Testis (tissue), 3 donors: ENCODE results near the gene BTBD1. TPM values are rescaled to one million over a fixed set of nuclear protein-coding genes. Genes with fewer than 3 reads are reported as not detected.

Experiments used
- DNase-seq: peaks from one replicate; pipeline ENCODE4 v3.0.0-alpha.2; 2019
- H3K27ac ChIP-seq, 2 donors: fragments of 200-600 bp; sonication (generic); one replicate each; pipeline ENCODE4 v1.5.1; 2019
- H3K27me3 ChIP-seq: fragments of 200-600 bp; sonication (generic); one replicate; pipeline ENCODE4 v1.5.1; 2019
- H3K36me3 ChIP-seq: fragments of 200-600 bp; sonication (generic); one replicate; pipeline ENCODE4 v1.5.1; 2017; ENCODE audit warnings: low read depth; ENCODE audit errors: missing control alignments
- H3K4me1 ChIP-seq: fragments of 200-600 bp; sonication (generic); one replicate; pipeline ENCODE4 v1.5.1; 2019
- H3K4me3 ChIP-seq, 2 donors: fragments of 200-600 bp; sonication (generic); one replicate each; pipeline ENCODE4 v1.5.1; 2017 to 2019
- H3K9me3 ChIP-seq: fragments of 200-600 bp; sonication (generic); one replicate; pipeline ENCODE4 v1.5.1; 2017
- CTCF ChIP-seq, 3 experiments: fragments of 450-650 bp in 2 of 3; fragments of 200-600 bp in 1 of 3; sonication (generic) in 1 of 3; IDR thresholded peaks; one replicate each; pipeline ENCODE4 v1.5.1; 2016 to 2019; ENCODE audit warnings: antibody characterized with exemption in 3 of 3, mild to moderate bottlenecking in 2 of 3, moderate library complexity in 1 of 3
- POLR2A ChIP-seq: fragments of 450-650 bp; IDR thresholded peaks from one replicate; pipeline ENCODE4 v1.6.1; 2017; ENCODE audit warnings: antibody characterized with exemption, mild to moderate bottlenecking, moderate library complexity
- WGBS, 2 donors: methylation state at CpG; one replicate each; pipeline ENCODE4 v1.1.5; 2018; 5-methylcytosine and 5-hydroxymethylcytosine counted together
- intact Hi-C: fragments of 100-400 bp; cut with DNase I; formaldehyde crosslinking; loops from one replicate; pipeline ENCODE4 v1.15.1; 2023; ENCODE audit warnings: low total_unique reads
- polyA plus RNA-seq: library from polyadenylated mRNA; stranded (reverse); fragments of 350-450 nt; fragmentation: Illumina TruSeq; extraction: RNeasy Lipid Tissue Mini Kit (QIAGEN cat#74804); gene quantifications from one replicate; pipeline ENCODE4 v1.2.3, GENCODE V29; 2014; ENCODE audit warnings: low read depth, low replicate concordance; ENCODE audit not compliant: insufficient read depth
- total RNA-seq, 2 donors: library from RNA; depleted of rRNA; stranded (reverse); fragments of >200 nt; gene quantifications; one replicate each; pipeline ENCODE4 v1.2.3, GENCODE V29; 2016

BTBD1 gene
- total and polyA plus RNA-seq, 3 donors from 2014 or later, result 94.6 to 118 (median 104) TPM

DNA sequence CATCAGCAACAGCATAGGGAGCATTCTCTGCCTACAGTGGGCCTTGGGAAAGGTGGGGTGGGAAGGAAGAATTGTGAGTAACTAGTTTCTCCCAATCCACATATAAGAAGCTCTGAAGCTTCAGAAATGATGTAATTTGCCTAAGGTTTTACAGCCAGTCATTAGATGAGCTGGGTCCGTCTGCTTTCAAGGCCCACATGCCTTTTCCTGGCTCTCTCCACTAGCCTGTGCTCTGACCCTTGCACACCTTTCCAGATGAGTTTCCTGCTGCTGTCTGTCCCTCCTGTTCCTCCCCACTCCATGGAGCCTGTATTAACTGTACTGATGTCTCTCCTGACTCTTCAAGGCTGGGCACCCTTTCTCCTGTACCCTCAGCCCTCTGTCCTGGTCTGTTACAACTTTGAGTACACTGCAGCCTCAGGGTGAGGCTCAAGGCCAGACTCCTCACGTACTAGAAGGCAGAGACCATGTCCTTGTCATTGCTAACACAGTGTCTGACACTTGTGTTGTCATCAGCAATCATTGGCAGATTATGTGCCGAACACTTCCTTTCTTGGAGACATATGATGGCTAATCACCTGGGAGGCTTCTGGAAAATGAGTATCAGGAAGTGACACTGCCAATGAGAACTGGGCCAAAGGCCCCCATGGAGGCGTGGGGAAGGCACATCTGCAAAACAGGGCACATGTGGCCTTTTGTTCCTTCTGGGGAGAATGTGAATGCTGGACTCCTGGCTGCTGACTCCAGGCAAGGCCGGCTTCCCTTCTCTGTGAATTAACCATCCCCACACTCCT, 47.0 kb upstream of the BTBD1 start:
- no peak overlapping the region for H3K4me3 ChIP-seq
- no peak overlapping the region for H3K27ac ChIP-seq
- 87 to 88% methylated on average over 5 of the region's 5 CpGs for WGBS, 2 donors
- H3K4me1 ChIP-seq, result no peaks in the 10 kb centered on the region
- intact Hi-C loops, result no loop called here
- H3K27me3 ChIP-seq, result no peaks in the 10 kb centered on the region
- TF ChIP-seq CTCF (IDR thresholded peaks at IDR 0.05) (no peak), POLR2A (no peak)
- no peaks in the 10 kb centered on the region for H3K36me3 ChIP-seq
- no peaks in the 10 kb centered on the region for H3K9me3 ChIP-seq
- DNase-seq, result no peak

DNA sequence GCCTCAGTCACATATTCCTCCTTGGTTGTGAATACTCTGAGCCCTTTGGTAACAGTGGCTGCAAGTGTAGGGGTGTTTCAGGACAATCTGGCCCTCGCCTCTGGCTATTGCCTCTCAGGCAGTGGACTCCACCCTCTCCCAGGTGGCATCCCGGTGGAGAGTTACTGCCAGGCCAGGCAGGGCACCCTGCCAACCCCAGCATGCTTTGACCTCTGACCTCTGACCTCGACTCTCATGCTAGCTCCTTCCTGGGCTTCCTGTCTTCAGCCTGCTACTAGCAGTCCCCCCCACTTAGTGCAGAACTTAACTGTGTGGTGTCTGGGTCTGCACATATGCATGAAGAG, 45.9 kb upstream of the BTBD1 start:
- Histone ChIP-seq H3K9me3 (no peaks in the 10 kb centered on the region), H3K36me3 (no peaks in the 10 kb centered on the region), H3K4me3 (no peak overlapping the region), H3K27me3 (no peaks in the 10 kb centered on the region), H3K27ac (no peak overlapping the region), H3K4me1 (no peaks in the 10 kb centered on the region)
- no peak for DNase-seq
- TF ChIP-seq CTCF (IDR thresholded peaks at IDR 0.05) (no peak), POLR2A (no peak)
- WGBS, 2 donors, result 43 to 53% methylated on average over 3 of the region's 3 CpGs
- intact Hi-C loops, result no loop called here

DNA sequence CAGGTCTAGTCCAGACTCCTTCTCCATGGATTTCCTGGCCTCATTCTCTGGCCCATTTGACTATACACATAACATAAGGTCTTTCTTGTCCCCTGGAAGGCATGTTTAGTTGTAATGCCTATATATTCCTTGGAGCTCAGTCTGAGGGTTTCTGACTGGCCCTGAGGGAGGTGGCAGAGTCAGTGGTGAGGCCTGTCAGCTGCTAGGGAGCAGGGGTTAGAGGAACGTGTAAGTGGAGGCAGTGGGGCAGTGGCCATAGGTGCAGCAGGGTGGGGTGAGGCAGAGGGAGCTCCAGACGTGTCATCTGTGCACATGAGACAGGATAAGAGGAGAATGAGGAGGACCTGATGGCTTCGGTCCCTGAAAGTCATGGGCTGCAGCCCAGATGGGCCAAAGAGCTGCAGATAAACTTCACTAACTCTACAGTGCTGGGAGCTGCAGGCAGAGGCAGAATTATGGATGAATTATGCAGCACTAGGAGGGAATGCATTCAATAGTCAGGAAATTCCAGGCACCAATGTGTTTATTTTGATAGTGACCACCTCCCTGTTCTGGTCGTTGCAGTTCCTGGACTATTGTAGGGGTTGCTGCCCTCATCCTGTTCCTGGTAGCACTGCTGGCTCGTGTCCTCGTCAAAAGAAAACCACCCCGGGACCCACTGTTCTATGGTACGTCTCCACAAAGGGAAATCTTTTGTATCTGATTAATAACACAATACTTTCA, 45.3 kb upstream of the BTBD1 start:
- Histone ChIP-seq H3K4me1 (no peaks in the 10 kb centered on the region), H3K27ac (no peak overlapping the region), H3K9me3 (no peaks in the 10 kb centered on the region), H3K27me3 (no peaks in the 10 kb centered on the region), H3K4me3 (no peak overlapping the region), H3K36me3 (no peaks in the 10 kb centered on the region)
- TF ChIP-seq CTCF (IDR thresholded peaks at IDR 0.05) (no peak), POLR2A (no peak)
- no peak for DNase-seq
- intact Hi-C loops, result no loop called here
- 63 to 77% methylated on average over 8 of the region's 8 CpGs for WGBS, 2 donors

- 94 to 95% methylated on average over 3 of the region's 3 CpGs for WGBS, 2 donors
- Histone ChIP-seq H3K36me3 (no peaks in the 10 kb centered on the region), H3K4me1 (no peaks in the 10 kb centered on the region), H3K4me3 (no peak overlapping the region), H3K27me3 (no peaks in the 10 kb centered on the region), H3K27ac (no peak overlapping the region), H3K9me3 (no peaks in the 10 kb centered on the region)
- TF ChIP-seq POLR2A (no peak), CTCF (IDR thresholded peaks at IDR 0.05) (no peak)
- intact Hi-C loops, result no loop called here
- no peak for DNase-seq
These were observed 44.1 kb upstream of the BTBD1 start for GRCh38 chr15:83111149-83111548.
